HEK293T (cell line): Measurements from ENCODE around the gene THEMIS2.

Experiments used
- CTCF ChIA-PET: fragments of 350-600 bp; formaldehyde crosslinking; extraction: SDS; loops from one replicate; lab custom pipeline; 2021; ENCODE audit warnings: antibody characterized with exemption, inconsistent platforms; lab: Yijun Ruan, JAX
- POLR2A ChIA-PET: fragments of 350-600 bp; formaldehyde crosslinking; extraction: SDS; loops from one replicate; lab custom pipeline; 2020; ENCODE audit warnings: antibody characterized with exemption, inconsistent platforms; lab: Yijun Ruan, JAX
- DNase-seq: peaks from one replicate; pipeline ENCODE4 v3.0.0; 2012; ENCODE audit warnings: mixed read lengths; ENCODE audit errors: extremely low spot score
- ARNT ChIP-seq: fragments of 450-650 bp; IDR thresholded peaks from 2 replicates; pipeline ENCODE4 v1.6.1; 2017; ENCODE audit warnings: mild to moderate bottlenecking
- BHLHE40 ChIP-seq: fragments of 450-650 bp; IDR thresholded peaks from 2 replicates; pipeline ENCODE4 v1.6.1; 2016; ENCODE audit warnings: mild to moderate bottlenecking, moderate library complexity, borderline replicate concordance
- CTBP1 ChIP-seq: fragments of 450-650 bp; IDR thresholded peaks from 2 replicates; pipeline ENCODE4 v1.6.1; 2016; ENCODE audit warnings: borderline replicate concordance
- ELF4 ChIP-seq: fragments of 450-650 bp; IDR thresholded peaks from 2 replicates; pipeline ENCODE4 v1.6.1; 2017; ENCODE audit warnings: antibody characterized with exemption
- FOXA1 ChIP-seq: fragments of 450-650 bp; IDR thresholded peaks from 2 replicates; pipeline ENCODE4 v1.6.1; 2016; ENCODE audit warnings: mild to moderate bottlenecking
- FOXK2 ChIP-seq: fragments of 450-650 bp; IDR thresholded peaks from 2 replicates; pipeline ENCODE4 v1.6.1; 2016; ENCODE audit warnings: mild to moderate bottlenecking
- FOXM1 ChIP-seq: fragments of 450-650 bp; IDR thresholded peaks from 2 replicates; pipeline ENCODE4 v1.6.1; 2017; ENCODE audit warnings: mild to moderate bottlenecking, borderline replicate concordance
- HDGF ChIP-seq: fragments of 450-650 bp; IDR thresholded peaks from 2 replicates; pipeline ENCODE4 v1.6.1; 2017; ENCODE audit warnings: antibody characterized with exemption, borderline replicate concordance
- L3MBTL2 ChIP-seq: fragments of 450-650 bp; conservative IDR thresholded peaks from 2 replicates; pipeline ENCODE4 v1.6.1; 2016; ENCODE audit warnings: mild to moderate bottlenecking
- LEF1 ChIP-seq: fragments of 450-650 bp; IDR thresholded peaks from 2 replicates; pipeline ENCODE4 v1.6.1; 2017; ENCODE audit warnings: mild to moderate bottlenecking, borderline replicate concordance
- NFRKB ChIP-seq: fragments of 450-650 bp; IDR thresholded peaks from 2 replicates; pipeline ENCODE4 v1.6.1; 2016; ENCODE audit warnings: mild to moderate bottlenecking, moderate library complexity
- SP1 ChIP-seq: fragments of 450-650 bp; IDR thresholded peaks from 2 replicates; pipeline ENCODE4 v1.6.1; 2017
- SUZ12 ChIP-seq: fragments of 450-650 bp; IDR thresholded peaks from 2 replicates; pipeline ENCODE4 v1.6.1; 2016; ENCODE audit warnings: mild to moderate bottlenecking
- TARDBP ChIP-seq: fragments of 450-650 bp; IDR thresholded peaks from 2 replicates; pipeline ENCODE4 v1.6.1; 2016
- ZNF384 ChIP-seq: fragments of 450-650 bp; IDR thresholded peaks from 2 replicates; pipeline ENCODE4 v1.6.1; 2016
- TF ChIP-seq, protein P1 (sequence below): fragments of 450-650 bp; IDR thresholded peaks from 2 replicates; pipeline ENCODE4 v1.6.1; 2016

THEMIS2 gene

DNA sequence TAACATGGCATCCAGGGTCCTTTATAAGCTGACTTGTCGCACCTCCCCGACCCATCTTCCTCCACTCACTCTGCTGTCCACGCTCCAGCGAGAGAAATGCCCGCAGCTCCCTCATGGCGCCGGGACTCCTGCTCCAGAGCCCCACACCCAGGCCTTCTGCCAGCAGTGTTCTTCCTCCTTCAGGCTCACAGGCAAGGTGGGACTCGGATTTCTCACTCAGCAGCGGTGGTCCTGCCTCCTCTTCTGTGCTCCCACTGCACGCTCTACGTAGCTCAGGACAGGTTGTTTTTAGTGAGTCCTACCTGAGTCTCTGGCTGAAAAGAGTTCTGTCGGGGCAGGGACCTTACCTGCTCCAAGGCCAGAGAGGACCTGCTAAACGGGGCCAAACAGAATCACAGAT lies 11.2 kb downstream of the THEMIS2 start:
- no peak for DNase-seq
- TF ChIP-seq ZNF384 (no peak), ARNT (no peak), SP1 (no peak), FOXM1 (no peak), TARDBP (no peak), HDGF (no peak), BHLHE40 (no peak), CTBP1 (no peak), FOXA1 (no peak), NFRKB (no peak)
- TF ChIP-seq, protein P1, sequence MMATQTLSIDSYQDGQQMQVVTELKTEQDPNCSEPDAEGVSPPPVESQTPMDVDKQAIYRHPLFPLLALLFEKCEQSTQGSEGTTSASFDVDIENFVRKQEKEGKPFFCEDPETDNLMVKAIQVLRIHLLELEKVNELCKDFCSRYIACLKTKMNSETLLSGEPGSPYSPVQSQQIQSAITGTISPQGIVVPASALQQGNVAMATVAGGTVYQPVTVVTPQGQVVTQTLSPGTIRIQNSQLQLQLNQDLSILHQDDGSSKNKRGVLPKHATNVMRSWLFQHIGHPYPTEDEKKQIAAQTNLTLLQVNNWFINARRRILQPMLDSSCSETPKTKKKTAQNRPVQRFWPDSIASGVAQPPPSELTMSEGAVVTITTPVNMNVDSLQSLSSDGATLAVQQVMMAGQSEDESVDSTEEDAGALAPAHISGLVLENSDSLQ, result no peak
- ChIA-PET POLR2A (no interaction called here), CTCF (no interaction called here)

DNA sequence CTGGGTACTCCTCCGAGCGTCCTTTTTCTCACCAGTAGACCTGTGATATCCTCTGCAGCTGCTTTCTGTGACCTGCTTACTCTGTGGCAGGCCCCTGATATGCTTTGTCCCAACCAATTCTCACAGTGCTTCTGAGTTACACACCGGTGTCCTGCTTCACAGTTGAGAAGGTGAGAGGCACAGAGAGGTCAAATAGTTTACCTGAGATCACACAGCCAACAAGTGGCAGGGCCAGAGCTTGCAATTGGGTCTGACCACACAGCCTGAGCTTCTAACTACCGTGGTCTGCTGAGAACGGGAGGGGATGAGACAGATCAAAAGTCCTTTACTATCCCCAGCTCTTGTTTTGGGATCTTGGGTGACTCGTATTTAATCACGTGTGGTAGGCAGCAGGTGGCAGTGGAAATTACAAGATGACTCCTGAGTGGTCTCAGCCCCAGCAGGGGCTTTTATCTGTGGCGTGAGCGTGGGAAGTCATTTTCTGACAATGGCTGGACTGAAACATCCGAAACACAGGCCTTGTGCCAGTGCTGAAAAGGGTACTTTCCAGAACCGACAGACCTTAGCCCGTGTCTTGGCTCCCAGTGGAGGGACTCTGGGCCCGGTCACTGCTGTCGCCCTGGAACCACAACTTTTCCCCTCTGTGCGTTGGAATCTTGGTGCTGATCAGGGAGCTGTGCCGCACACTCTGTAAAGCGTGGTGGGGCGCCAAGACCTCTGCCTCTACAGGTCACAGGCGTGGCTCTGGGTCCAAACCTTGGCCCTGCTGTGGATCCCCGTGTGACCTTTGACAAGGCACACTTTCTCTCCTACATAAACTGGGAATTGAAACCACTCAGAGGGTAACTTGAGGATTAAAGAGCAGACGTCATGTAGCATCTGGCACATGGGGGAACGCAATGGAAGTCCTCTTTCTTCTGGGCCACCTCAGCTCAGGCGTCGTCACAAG lies 11.9 kb downstream of the THEMIS2 start:
- DNase-seq, result no peak
- TF ChIP-seq SP1 (no peak), ELF4 (no peak), ARNT (no peak), FOXM1 (no peak), FOXA1 (no peak), ZNF384 (no peak), TARDBP (no peak), BHLHE40 (no peak), CTBP1 (no peak), SUZ12 (no peak), FOXK2 (no peak), LEF1 (no peak), HDGF (no peak), L3MBTL2 (no peak)
- TF ChIP-seq, protein P1, result no peak
- CTCF ChIA-PET, result no interaction called here
- POLR2A ChIA-PET, result no interaction called here

DNA sequence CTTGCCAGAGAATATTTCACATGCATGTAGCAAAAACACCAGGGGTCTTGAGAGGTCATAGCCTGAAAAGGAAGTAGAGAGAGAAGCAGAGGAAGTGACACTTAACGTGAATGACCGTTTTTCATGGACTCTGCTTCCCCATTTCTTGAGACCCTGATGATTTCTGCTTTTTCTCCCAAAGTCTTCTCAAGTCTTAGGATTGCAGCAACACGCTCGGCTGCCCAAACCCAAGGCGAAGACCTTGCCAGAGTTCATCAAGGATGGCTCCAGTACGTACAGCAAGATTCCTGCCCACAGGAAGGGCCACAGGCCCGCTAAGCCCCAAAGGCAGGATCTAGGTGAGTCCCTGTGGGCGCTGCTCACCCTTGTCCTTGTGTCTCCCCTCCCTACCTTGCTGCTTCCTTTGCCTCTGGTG lies 12.8 kb downstream of the THEMIS2 start:
- no peak for DNase-seq
- POLR2A ChIA-PET, result no interaction called here
- TF ChIP-seq CTBP1 (no peak), NFRKB (no peak)
- CTCF ChIA-PET, result no interaction called here

DNA sequence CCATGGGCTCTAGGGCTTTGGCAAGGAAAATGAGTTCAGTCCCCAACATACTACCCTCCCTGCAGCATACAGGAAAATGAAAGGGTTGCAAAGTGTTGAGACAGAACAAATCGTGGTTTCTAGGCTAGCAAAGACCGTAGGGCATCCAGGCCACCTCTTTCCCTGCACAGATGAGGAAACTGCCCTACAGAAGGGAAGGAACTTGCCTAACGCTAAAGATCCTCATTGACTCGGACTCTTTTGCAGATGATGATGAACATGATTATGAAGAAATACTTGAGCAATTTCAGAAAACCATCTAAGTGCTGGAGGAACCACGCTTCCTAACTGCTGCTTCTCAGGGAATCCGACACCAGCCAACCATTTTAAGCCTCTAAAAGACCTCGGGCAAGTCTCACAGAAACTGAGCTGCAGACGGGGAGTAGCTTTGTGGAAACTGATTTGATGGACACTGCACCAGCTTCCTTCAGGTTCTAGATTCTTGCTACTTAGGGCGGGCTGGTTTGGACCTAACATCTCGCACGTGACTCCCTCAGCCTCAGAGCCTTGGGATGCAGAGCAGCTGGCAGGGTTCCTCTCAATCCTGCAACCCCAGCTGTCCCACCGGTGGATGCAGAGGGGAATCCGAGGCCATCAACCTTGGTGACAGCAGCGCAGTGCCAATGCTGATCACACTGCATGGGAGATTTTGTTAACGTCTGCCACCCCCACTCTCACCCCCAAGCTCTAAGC lies 13.4 kb downstream of the THEMIS2 start:
- ChIA-PET POLR2A (no interaction called here), CTCF (no interaction called here)
- TF ChIP-seq SUZ12 (no peak), LEF1 (no peak), BHLHE40 (no peak), HDGF (no peak), NFRKB (no peak), ZNF384 (no peak), ELF4 (no peak), FOXK2 (no peak), SP1 (no peak), TARDBP (no peak), CTBP1 (no peak)
- TF ChIP-seq, protein P1, result no peak
- DNase-seq, result no peak

DNA sequence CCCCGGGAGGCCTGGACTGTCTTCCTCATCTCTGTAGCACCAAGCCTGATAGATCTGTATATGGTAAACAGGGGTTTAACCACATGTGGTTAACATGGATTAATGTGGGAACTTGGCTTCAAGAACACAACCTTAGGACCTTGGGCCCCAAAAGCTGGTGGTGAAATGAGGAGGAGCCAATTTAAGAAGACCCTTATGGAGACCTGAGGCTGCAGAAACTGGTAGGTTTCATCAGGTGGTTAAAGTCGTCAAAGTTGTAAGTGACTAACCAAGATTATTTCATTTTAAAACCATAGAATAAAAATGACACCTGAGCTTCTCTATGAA lies 14.0 kb downstream of the THEMIS2 start:
- no peak for DNase-seq
- CTCF ChIA-PET, result no interaction called here
- TF ChIP-seq SP1, result no peak
- POLR2A ChIA-PET, result no interaction called here

DNA sequence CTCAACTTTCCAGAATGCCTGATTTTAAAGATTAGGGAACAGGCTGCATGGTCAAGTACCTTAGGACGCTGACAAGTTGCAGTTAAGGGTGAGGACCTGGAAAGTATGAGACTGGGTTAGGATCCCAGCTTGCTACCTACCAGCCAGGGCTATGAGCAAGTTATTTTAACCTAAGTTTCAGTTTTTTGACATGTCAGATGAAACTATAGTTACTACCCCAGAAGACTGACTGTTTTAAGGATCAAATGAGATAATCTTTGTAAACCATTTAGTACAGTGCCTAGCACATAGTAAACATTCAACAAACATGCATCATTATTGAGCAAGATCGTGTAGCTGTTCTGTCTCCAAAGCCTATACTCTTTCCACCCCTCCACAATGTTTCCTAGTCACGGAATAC lies 14.4 kb downstream of the THEMIS2 start:
- TF ChIP-seq ARNT, result no peak
- no peak for TF ChIP-seq FOXK2
- TF ChIP-seq NFRKB, result no peak
- no peak for TF ChIP-seq TARDBP
- no peak for TF ChIP-seq L3MBTL2
- no peak for TF ChIP-seq FOXM1
- no peak for TF ChIP-seq SUZ12
- TF ChIP-seq BHLHE40, result no peak
- TF ChIP-seq SP1, result no peak
- TF ChIP-seq CTBP1, result no peak
- no peak for TF ChIP-seq LEF1
- no peak for TF ChIP-seq FOXA1
- no peak for TF ChIP-seq ZNF384
- no peak for TF ChIP-seq ELF4
- no peak for TF ChIP-seq HDGF
- POLR2A ChIA-PET, result no interaction called here
- no peak for DNase-seq
- CTCF ChIA-PET, result no interaction called here
